GM18508 (cell line): Measurements from ENCODE around the gene EIF4EBP2.
A peak's percentile ranks its signal among the peaks of the same experiment; 100 is the strongest.

Experiments used
- ATAC-seq: cut with Tn5 transposase; IDR thresholded peaks from one replicate; pipeline ENCODE4 v1.9.1; 2021; ENCODE audit warnings: moderate number of reproducible peaks; ENCODE audit not compliant: insufficient read depth, unreplicated experiment

Gene EIF4EBP2

DNA sequence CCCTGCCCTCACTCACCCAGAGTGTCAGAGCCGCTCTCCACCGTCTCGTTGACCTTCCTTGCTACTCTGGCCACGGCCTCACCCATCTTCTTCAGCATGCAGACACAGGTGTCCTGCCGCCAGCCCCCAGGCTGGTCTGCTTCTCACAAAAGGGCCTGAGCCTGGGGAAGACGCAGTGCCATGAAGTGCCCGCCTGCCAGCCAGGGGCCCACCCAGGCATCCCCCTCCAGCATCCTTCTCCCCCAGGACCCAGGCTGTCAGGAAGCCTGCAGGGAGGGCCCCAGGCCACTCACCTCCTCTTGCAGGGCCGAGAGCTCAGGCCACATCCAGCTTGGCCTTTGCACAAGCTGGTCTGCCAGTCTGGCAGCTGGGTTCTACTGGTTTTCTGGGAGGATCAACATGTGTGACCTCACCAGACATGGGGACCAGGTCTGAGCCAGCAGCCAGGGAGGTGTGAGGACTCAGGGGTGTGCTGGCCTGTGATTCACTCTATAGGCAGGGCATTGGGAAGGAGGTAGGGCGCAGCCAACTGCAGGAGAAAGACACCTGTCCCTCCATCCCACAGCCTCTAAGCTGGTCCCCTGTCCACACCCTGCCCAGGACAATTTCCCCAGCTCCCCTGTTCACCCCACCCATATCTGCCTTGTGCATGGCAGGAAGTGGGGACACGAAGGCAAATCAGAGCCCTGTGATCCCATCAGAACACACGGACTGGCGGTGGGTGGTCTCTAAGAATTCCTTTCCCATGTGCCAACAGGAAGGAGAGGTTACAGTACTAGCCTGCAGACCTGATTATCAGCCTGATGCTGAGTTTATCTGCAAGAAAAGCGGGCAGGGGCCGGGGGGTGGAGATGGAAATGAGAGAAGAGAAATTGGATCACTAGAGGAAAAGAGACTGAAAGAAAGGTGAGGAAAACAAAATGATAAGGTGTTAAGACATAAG lies 27.2 kb upstream of the EIF4EBP2 start:
- no peak for ATAC-seq

DNA sequence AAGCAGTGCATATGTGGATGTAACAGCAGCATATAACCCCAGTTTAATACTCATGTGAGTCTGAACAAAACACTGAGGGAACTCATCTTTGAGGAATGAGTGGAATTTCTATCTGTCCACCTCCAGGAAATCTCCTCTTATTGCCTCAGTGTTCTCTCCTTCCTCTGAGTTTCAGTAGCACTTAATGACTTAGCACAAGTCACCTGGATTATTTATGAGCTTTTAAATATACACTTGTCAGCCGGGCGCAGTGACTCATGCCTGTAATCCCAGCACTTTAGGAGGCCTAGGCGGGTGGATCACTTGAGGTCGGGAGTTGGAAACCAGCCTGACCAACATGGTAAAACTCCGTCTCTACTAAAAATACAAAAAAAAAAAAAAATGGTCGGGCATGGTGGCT lies 25.8 kb upstream of the EIF4EBP2 start:
- no peak for ATAC-seq

DNA sequence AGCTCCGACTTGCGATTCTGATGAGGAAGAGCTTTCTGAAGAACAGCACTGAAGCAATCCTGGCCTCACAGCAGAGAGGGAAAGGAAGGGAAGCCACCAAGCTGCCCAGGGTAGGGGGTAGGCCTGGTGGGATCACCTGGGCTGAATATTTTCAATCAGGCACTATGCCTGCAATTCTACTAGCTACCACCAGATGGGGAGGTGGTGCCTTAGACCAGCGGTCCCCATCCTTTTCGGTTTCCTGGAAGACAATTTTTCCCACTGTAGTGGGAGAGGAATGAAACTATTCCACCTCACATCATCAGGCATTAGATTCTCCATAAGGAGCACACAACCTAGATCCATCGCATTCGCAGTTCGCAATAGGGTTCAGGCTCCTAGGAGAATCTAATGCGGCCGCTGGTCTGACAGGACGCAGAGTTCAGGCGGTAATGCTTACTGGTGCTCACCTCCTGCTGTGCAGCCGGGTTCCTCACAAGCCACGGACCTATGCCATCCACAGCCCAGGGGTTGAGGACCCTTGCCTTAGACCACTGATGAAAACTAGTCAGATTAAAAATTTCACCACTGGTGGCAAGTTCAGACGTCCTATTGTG lies 24.3 kb upstream of the EIF4EBP2 start:
- ATAC-seq: no peak

DNA sequence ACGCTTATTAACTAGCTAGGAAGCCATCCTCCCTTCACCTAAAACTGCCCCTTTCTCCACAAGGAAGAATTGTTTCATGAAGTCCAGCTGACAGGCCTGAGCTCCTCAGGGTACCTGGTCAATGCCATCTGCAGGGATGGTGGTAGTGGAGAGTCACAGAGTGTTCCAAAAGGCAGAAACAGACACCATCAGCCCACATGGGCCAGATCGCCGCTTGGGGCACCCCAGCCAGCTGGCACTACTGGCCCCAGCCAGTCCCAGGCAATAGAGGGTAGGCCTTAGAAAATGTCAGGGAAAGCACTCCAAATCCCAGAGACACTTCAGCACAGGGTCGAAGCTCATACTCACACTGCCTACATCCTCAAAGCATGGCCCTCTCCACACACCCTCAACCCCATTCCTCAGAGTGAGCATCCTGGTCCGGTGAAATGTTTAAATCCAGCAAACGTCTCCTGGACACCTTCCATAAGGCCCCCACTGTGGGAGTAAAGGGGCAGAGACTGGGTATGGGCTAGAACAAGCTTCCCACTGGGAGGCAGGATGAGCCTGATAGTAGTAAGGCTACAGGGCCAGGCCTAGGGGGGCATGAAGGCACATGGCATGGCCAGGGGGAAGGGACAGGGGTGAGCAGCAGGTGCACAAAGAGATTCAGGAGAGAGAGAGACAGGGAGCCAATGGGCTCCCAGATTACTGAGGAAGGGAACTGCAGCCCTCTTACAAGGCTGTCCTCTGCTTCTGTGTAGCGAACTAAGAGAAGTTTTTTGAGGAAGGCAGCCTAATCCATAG lies 23.4 kb upstream of the EIF4EBP2 start:
- ATAC-seq: no peak

DNA sequence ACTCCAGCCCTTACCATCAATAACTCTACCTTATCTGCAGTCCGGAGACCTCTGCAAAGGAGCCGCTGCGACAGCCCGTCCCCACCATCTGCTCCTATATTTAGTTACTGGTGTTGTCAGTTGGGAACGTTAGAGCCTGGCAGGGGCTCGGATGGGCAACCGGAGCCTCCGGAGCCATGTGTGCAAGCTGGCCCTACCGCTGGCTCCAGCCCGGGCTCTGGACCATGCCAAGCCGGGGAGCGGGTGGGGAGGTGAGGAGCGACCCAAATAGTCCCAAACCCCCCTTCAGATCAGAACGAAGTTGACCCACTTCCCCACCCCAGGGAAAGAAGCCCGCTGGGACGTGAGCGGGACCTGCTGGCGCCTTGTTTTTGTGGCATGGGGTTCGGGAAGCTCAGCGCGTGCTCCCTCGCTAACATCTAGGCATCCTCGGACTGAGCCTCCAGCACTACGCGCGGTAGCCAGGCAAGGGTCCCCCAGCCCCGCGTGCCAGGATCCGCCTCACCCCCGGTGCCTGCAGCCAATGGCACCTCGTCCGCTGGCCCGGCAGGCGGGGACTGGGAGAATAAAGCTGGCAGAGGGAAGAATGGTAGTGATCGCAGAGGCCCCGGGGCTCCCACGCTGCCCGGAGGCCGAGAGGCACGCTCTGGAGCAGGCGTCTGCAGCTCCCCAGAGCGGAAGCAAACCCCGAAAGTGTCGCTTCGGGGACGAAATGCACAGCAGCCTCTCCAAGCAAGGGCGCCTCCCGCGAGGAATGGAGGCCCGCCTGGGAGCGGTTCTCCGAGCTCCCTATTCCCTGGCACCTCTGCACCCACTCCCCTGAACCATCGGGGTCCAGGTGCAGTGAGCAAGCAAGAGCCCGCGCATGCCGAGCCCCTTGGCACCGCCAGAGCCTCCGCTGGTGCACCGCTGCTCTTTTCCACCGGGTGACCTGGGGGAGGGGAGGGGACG lies 22.2 kb upstream of the EIF4EBP2 start:
- no peak for ATAC-seq

DNA sequence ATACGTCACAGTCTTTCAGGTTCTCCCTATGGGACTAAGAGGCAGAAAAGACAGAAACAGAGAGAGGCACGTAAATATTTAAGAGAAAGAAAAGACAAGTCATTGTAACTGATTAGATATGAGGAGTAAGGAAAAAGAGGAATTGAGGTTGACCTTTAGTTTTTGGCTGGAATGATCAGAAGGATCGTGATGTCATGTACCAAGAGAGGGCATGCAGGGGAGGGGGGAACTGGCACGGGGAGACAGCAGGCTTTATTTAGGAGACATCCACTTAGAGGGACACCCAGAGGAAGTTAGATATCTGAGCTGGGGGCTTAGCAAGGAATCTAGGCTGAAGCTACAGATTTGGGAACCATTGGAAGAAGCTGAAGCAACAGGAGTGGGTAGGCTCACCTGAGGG lies 12.3 kb upstream of the EIF4EBP2 start:
- no peak for ATAC-seq

DNA sequence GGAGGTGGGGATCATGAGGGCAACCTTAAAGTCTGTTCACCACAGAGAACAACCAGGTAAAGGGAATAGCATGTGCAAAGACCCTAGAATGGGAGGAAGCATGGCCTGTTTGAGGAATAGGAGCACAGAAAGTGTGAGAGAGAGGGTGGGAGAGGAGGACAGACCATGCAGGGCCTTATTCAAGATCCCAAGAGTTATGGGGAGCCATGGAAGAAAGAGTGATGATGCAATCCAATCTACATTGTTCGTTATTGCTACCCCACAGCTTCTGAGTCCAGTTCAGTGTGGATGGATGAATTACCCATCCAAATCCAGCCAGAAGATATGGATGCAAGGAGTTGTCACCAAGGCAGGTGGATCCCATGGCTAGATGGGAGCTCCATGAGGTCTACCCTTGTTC lies 7.8 kb upstream of the EIF4EBP2 start:
- no peak for ATAC-seq

DNA sequence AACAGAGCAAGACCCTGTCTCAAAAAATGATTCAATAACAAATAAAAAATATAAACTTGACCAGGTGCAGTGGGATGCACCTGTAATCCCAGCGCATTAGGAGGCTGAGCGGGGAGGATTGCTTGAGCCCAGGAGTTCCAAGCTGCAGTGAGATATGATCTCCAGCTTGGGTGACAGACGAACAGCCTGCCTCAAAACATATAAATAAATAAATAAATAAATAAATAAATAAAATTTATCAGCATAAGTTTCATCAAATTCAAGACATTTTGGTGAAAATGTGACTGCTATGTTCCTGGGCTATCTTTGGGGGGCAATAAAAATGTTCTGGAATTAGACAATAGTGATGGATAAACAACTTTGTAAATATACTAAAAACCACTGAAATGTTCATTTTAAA lies 4.8 kb upstream of the EIF4EBP2 start:
- ATAC-seq: no peak

DNA sequence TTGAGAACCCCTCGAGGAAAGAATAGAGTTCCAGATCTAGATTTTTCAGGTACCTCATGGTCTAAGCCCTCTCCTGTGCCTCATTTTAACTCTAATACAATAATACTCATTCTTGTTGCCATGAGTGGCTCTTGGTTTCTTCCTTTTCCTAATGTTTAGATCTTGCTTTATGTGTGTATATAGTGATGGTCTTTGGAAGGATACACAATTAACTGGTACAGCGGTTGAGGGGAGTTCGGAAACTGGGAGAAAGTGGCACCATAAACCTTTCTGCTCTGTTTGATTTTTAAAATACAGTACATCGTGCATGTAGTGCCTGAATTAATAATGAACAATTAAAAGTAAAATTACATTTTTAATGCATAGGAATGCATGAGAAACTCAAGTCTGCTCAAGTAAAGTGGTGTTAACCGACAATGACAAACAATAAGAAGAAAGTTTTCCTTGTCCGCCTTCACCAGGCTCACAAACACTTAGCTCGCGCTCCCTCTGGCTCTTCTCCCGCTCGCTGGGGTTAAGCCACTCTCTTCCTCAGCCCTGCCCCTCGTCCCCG lies 386 bp upstream of the EIF4EBP2 start:
- ATAC-seq: peak; percentile 36

DNA sequence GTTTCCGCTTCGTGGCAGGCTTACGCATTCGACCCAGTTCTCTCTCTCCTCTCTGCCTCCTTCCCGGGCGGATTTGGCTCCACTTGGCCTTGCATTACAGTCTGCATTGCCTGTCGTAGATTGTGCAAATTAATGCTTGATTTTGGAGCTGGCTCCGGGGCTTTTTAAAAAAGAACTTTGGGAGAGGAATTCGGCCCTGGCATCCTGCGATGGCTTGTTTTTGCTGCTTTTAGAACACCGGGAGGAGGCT lies 767 bp downstream of the EIF4EBP2 start:
- ATAC-seq: no peak

DNA sequence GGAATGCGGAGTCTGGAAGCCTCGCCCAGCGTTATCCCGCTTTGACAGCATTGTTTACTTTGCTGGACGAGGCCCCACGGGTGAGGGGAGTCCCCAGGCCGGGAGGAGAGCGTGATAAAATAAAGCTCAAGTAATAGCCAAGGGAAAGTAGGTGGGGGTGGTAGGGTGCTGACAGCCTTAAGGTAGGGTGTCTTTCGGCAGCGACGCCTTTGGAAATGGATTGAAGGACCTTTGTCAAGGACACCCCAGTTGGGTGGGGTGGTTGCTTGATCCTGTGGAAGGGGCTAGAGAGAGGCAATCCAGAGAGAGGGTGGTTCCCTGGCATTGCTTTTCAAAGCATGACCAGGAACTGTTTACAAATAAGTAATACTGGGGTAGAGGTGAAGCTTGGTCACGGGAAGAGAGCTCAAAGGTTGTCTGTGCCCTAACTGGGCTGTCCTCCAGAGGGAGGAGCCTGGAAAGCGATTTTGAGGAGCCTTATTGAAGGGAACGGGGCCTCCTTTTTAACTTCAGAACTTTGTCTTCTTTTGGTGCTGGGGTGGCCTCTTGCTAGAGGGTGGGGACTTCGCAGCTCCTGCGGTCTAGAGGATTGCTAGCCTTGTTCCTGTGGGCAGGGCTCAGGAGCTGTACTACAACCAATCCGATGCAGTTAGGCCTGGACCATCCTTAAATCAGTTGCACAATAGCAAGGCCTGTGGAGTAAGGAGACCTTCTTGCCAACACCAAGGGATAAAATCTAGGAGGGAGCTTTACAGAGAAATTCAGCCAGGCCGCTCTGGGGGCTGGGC lies 1.3 kb downstream of the EIF4EBP2 start:
- ATAC-seq: no peak

DNA sequence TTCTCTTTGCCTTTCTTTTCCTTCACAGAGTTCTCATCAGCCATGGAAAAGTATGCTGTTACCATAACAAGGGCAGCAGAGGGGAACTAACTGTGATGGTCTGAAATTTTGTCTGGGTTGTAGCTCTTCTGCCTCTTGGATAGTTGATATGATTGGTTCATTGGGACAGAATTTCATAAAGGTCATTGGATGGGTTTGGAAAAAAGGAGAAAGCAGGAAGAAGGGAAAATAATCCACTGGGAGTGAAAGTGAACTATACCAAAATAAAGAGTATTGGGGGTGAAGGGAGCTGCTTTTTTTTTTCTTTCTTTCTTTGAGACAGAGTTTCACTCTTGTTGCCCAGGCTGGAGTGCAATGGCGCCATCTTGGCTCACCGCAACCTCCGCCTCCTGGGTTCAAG lies 5.8 kb downstream of the EIF4EBP2 start:
- no peak for ATAC-seq

DNA sequence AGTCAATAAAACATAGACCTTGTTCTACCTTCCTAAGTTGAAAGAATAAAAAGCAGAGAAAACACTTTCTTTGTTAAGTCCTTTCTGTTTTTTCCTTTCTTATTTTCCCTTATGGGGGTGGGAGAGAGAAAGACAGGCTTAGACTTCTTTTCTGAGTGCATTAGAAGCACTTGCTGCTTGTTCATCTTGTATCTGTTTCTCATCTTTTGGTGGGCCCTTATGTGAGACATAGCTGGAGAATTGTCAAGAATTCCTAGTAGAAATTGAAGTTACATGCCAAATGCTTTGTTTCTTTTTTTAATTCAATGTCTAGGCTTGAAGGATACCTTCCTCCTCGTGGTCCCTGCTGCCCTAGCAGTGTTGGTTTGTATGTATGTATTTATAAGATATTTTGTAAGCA lies 6.7 kb downstream of the EIF4EBP2 start:
- no peak for ATAC-seq

DNA sequence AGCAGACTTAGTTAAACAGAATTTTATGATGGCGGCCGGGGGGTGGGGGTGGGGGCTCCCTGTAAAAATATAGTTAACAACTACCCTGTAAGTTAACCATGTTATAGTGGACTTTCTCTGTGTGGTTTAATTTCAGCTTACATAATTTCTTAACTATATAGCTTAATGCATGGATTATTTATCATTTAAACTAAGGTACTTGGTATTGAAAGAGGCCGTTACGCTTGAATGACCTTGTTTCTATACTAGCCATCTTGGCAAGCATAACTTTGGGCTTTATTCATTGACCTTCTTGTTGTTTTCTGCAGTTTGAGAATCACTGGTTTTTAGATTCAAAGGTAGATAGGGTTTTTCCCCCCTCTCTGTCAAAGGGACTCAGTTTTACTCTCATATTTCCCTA lies 8.4 kb downstream of the EIF4EBP2 start:
- ATAC-seq: no peak

DNA sequence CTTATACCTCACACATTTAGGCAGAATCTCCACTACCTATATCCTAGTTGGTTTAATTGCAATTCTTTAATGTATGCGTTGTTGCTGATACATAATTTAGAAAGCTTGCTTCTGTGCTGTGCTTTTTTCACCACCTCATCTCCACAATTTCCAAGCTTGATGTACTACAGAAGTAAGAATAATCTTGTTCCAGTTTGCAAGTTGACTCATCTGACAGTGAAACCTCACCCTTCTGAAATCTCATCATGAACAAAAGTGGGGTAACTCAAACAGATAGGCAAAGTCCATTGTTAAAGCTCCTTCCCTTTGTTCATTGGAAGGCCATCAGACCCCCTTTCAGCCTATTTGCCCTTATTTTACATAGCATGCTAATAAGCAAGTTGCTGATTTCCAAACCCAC lies 13.6 kb downstream of the EIF4EBP2 start:
- ATAC-seq: no peak

DNA sequence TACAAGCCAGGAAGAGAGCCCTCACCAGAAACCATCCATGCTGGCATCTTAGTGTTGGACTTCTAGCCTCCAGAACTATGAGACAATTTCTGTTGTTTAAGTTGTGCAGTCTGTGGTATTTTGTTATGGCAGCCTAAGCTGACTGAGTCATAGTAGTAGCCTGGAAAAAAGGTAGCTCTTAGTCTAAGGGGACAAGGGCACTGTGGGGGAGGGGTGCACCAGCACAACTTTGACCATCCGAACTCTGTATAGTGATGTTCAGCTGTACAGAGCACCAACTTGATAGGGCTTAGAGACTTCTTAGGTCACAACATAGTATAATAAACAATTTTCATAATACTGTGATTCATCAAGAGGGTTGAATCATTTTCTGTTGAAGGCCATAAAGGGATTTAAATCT lies 14.3 kb downstream of the EIF4EBP2 start:
- no peak for ATAC-seq

DNA sequence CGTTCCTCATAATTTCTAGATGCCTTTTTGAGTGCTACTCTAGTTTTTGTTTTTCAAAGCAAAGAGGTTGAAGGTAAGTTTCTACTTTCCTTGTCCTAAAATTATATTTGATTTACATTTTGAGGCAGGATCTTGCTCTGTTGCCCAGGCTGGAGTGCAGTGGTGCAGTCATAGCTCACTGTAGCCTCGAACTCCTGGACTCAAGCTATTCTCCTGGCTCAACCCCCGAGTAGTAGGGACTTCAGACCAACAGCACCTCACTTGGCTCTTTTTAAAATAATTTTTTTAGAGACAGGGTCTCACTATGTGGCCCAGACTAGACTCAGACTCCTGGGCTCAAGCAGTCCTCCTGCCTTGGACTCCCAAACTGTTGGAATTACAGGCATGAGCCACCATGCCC lies 14.8 kb downstream of the EIF4EBP2 start:
- ATAC-seq: no peak

DNA sequence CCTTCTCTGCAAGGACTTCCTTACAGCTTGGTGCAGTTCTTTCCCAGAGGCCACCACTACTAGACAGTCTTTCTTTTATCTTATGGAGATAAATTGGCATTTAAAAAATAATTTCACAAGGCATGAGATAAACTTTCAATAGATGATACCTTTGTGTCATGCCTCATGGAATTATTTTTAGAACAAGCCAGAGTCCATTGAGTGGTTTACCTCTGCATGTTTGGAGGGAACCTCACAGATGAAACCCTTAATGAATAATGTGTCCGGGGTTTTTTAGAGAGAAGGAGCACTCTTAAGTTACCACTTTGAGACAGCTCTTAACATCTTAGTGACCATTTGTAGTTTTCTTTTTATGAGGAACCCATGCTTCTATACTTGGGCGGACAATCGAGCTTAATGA lies 20.4 kb downstream of the EIF4EBP2 start:
- no peak for ATAC-seq

DNA sequence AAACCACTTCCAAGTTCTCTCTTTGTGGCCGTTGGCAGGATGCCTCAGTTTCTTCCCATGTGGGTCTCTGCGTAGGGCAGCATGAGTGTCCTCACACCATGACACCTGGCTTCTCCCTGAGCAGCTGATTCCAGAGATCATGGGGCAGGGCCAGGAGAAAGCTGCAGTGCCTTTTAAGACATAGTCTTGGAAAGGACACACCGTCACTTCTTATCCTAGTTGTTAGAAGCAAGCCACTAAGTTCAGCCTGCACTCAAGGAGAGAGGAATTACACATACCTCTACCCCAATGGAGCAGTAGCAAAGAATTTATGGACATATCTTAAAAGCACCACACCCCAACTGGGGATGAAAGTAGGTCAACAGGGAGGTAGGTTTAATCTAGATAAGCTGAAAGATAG lies 21.2 kb downstream of the EIF4EBP2 start:
- ATAC-seq: no peak
